CD4-positive, alpha-beta T cell treated with Interleukin-12 subunit alpha and Interleukin-12 subunit beta, for 1 hour (primary cell): Measurements from ENCODE around the gene FANCG.

Experiments
- DNase-seq: peaks from one replicate; pipeline ENCODE4 v3.0.0-alpha.2; 2020

The FANCG gene

GRCh38 chr9:35079426-35080341 lies at the start of gene FANCG:
TSS of gene FANCG (minus strand) at chr9:35079942. CDS start at chr9:35079524, 418 bp downstream.
- peak; percentile 84 for DNase-seq

- DNase-seq, result peak; percentile 92
These were observed 37.3 kb upstream of the FANCG start for GRCh38 chr9:35116898-35117551.

GRCh38 chr9:35116539-35116897 lies 36.8 kb upstream of the FANCG start:
- no peak for DNase-seq

DNA sequence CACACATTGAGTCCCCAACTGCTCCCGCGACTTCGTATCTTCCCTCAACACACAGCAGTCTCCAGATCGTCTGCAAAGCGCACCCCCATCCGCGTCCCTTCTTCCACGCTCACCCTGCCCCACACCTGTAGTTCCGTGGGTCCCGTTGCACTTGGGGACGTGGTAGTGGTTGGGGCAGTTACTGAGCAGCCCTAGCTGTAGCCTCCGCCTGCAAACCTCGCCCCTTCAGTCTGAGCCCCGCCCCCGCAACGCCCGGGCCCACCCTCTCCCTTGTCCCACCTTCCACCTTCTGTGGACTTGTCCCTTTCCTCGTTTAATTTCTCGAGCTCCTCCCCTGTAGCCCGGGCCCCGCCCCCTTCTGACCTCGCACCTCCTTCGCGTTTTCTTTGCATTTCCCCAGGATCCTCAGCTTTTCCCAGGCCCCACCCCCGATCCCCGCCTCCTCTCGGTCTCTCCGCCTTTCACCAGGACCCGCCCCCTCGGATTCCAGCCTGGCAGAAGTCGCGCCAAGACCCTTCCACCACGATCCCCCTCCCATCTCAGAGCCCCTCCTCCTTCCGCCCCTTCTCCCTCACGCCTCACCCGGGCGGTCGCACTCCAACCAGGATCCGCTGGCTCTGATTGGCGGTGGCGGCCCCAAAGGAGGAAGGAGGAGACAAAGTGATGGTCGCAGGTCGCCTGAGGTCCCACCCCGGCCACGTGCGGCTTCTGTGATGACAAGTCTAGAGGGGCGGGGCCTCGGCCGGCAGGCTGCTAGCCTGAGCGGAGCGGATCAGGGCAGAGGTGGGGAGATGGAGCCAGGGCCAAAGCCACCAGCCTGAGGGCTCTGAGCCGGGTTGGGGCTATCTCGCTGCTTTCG lies 36.2 kb upstream of the FANCG start, which contains the start of gene ATOSB:
TSS of gene ATOSB (minus strand) at position 183 of the 859 bp plus-strand sequence. CDS start 7,588 bp downstream, outside the sequence.
- DNase-seq, result peak; percentile 93

- peak; percentile 52 for DNase-seq
These were observed 35.3 kb upstream of the FANCG start for GRCh38 chr9:35114840-35115628.

- peak; percentile 89 for DNase-seq
These were observed 34.5 kb upstream of the FANCG start for GRCh38 chr9:35114113-35114839.

- peak; percentile 26 for DNase-seq
These were observed 32.7 kb upstream of the FANCG start for GRCh38 chr9:35112257-35113020.

DNA sequence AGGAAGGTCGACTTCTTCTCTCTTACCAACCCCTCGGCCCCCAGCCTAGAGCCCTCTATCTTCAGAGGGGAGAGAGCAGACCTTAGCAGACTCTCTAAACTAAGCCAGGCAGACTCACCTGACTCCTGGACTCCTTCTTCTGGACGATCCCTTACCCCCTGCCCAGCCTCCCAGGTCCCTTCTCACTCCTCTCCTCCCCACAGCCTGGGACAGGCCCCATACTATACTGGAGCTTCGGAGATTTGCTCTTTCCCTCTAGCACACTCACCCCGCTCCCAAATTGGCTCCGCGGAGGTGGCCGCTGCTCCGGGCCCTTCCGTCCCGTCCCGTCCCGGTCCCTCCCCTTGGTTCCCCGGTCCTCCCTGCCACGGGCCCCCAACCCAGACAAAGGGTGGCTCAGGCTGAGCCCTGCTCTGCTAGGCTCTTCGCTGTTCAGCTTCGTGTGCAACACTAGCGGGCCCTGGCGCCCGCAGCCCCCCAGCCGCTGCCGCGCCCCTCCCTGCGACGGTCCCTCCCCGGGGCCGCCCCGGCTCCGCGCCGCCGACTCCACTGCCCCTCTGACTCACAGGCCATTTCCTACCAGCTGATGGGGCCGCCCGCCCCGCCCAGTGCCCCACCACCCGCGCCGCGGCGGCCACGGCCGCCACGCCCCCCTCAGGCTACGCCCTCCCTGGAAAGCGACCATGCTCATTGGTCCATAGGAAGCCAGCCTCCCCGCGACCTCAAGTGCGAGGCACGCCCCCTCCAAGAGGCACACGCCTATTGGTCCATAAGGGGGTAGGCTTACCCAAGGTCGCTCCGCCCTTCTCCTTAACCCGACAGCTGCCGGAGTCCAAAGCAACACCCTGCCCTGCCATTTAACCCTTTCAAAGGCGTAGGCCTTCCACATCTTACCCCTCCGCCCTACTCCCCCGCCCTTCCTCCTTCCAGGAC lies 31.5 kb upstream of the FANCG start:
- DNase-seq, result peak; percentile 98

DNA sequence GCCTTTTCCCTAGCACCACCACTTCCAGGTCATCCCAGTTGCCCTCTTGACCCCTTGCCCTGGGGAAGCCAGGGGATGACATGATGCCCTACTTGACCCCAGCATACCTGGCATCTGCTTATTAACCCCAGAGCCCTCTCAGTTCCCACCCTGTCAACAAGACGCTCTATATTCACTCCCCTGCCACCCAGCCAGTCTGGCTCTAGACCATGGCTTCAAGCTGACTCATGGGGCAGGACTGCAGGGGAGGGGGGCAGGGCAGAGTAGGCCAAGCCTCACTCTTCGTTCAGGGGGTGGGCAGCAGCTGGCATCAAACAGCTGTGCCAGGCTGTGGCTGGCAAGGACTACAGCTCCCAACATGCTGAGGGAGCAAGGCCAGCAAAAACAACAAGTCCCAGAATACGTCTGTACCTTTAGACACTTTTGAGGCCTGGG lies 30.6 kb upstream of the FANCG start:
- no peak for DNase-seq

GRCh38 chr9:35108946-35109575 lies 29.3 kb upstream of the FANCG start:
- no peak for DNase-seq

DNA sequence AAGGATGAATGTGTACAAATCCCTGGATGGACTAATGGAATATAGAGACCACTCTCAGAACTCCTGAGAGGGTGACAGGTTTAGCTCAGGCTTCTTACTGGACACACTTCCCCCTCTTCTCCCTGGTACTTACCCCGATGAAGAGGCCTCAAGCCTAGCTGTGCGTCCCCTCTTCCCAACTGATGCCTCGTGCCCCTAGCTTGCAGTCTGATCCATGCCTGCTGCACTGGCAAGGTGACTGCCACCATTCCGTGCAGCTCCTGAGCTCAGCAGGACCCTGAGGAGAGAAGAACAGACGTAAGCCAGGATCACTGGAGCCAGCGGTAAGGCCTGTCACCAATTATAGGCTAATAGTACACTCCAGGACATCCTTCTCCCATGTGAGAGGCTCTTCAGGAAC lies 28.7 kb upstream of the FANCG start:
- no peak for DNase-seq

- no peak for DNase-seq
These were observed 27.9 kb upstream of the FANCG start for GRCh38 chr9:35107297-35108290.

- DNase-seq, result no peak
These were observed 26.6 kb upstream of the FANCG start for GRCh38 chr9:35106343-35106730.

- no peak for DNase-seq
These were observed 26.0 kb upstream of the FANCG start for GRCh38 chr9:35105571-35106342.

- DNase-seq, result no peak
These were observed 25.4 kb upstream of the FANCG start for GRCh38 chr9:35105126-35105525.

- no peak for DNase-seq
These were observed 24.8 kb upstream of the FANCG start for GRCh38 chr9:35104586-35104985.

- DNase-seq, result no peak
These were observed 24.0 kb upstream of the FANCG start for GRCh38 chr9:35103660-35104191.
